Erythroblast (primary cell): ENCODE results near the gene GPC5.

Source experiments
- GATA1 ChIP-seq: IDR thresholded peaks from 2 replicates; pipeline ENCODE4 v1.6.1; 2011; ENCODE audit warnings: low read depth, mild to moderate bottlenecking, control low read depth, low read length, moderate library complexity
- POLR2A ChIP-seq: IDR thresholded peaks from 2 replicates; pipeline ENCODE4 v1.6.1; 2011; ENCODE audit warnings: mild to moderate bottlenecking, low read length

DNA sequence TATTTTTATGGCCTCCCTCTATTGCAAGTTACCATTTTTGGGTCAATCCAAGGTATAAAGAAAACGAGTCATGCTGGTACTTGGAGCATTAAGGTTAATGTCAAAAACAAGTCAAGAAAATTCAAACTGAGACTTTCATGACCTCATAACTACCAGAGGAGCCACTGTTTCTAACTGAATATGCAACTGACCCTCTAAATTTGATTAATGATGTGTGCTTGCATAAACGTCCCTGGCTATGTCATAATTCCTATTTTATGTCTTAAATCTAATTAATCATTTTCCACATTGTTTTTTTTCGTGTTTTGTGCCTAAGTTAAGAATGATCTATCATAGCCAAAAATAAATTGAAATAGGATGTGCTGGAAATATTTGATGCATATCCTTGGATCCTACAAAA is 1431.5 kb downstream of the GPC5 start:
- TF ChIP-seq POLR2A (no peak), GATA1 (no peak)
